HepG2 (cell line): Measurements from ENCODE around the gene EEIG1.

ENCODE experiments used
- CTCF ChIP-seq: sonication (generic); formaldehyde crosslinking; IDR thresholded peaks from 2 replicates; pipeline ENCODE4 v1.5.0; 2020; ENCODE audit warnings: mild to moderate bottlenecking, missing genetic modification reagents, moderate library complexity
- FOXJ3 ChIP-seq: sonication (generic); formaldehyde crosslinking; IDR thresholded peaks from 2 replicates; pipeline ENCODE4 v1.4.0; 2020; ENCODE audit warnings: missing genetic modification reagents, mild to moderate bottlenecking, borderline replicate concordance
- HOXA9 ChIP-seq: sonication (generic); formaldehyde crosslinking; IDR thresholded peaks from 2 replicates; pipeline ENCODE4 v1.8.1; 2022; ENCODE audit warnings: missing genetic modification reagents, mild to moderate bottlenecking, moderate library complexity, borderline replicate concordance
- NR2F2 ChIP-seq: IDR thresholded peaks from 2 replicates; pipeline ENCODE4 v1.6.1; 2012; ENCODE audit warnings: low read depth, inconsistent platforms, borderline replicate concordance
- POLR2A ChIP-seq, 2 experiments: IDR thresholded peaks; 2 replicates each; pipeline ENCODE4 v1.6.1; 2011; ENCODE audit warnings: low read depth in 2 of 2, low read length in 2 of 2, mild to moderate bottlenecking in 1 of 2, moderate library complexity in 1 of 2; ENCODE audit not compliant: insufficient read depth in 1 of 2
- RBM39 ChIP-seq: fragments of 200-400 bp; formaldehyde crosslinking; IDR thresholded peaks from one replicate; pipeline ENCODE4 v1.6.1; 2018; ENCODE audit warnings: antibody characterized with exemption, mild to moderate bottlenecking, low read depth, low read length; ENCODE audit not compliant: poor library complexity, severe bottlenecking
- SIN3A ChIP-seq: IDR thresholded peaks from 2 replicates; pipeline ENCODE4 v1.6.1; 2011; ENCODE audit warnings: low read depth, mild to moderate bottlenecking, control low read depth, low read length, borderline replicate concordance
- SP4 ChIP-seq: sonication (generic); formaldehyde crosslinking; IDR thresholded peaks from 2 replicates; pipeline ENCODE4 v1.8.1; 2023; ENCODE audit warnings: mild to moderate bottlenecking, missing genetic modification reagents
- SRSF9 ChIP-seq: fragments of 200-400 bp; formaldehyde crosslinking; IDR thresholded peaks from 2 replicates; pipeline ENCODE4 v1.6.1; 2018; ENCODE audit warnings: borderline replicate concordance, mild to moderate bottlenecking, low read depth, low read length; ENCODE audit not compliant: insufficient read depth, poor library complexity, severe bottlenecking
- ZBTB46 ChIP-seq: sonication (generic); formaldehyde crosslinking; IDR thresholded peaks from 2 replicates; pipeline ENCODE4 v1.4.0; 2020; ENCODE audit warnings: mild to moderate bottlenecking, missing genetic modification reagents, borderline replicate concordance
- ZBTB7A ChIP-seq: sonication (generic); formaldehyde crosslinking; IDR thresholded peaks from 2 replicates; pipeline ENCODE4 v1.8.0; 2022; ENCODE audit warnings: mild to moderate bottlenecking, missing genetic modification reagents
- TF ChIP-seq, protein P1 (sequence below): IDR thresholded peaks from 2 replicates; pipeline ENCODE4 v1.6.1; 2012; ENCODE audit warnings: low read depth, low read length, improper control_type of control experiment
- TF ChIP-seq, protein P2 (sequence below): sonication (generic); formaldehyde crosslinking; IDR thresholded peaks from 2 replicates; pipeline ENCODE4 v1.4.0; 2020; ENCODE audit warnings: missing genetic modification reagents
- TF ChIP-seq, protein P3 (sequence below): sonication (generic); formaldehyde crosslinking; IDR thresholded peaks from 2 replicates; pipeline ENCODE4 v1.8.0; 2022; ENCODE audit warnings: low read depth, missing genetic modification reagents

DNA sequence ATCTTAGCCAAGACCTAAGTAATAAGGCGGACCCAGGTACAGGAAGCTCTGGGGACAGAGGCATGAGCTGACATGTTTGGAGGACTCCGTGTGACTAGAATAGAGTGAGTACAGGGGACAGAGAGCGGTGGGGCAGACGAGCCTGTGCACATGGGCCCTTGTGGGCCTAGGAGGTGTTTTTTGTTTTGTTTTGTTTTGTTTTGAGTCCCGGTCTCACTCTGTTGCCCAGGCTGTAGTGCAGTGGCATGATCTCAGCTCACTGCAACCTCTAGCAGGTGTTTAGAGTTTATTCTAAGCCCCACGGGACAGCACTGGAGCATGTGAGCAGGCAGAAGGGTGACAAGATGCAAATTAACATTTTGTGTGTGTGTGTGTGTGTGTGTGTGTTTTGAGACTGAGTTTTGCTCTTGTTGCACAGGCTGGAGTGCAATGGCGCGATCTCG is 3.1 kb upstream of the EEIG1 start:
- TF ChIP-seq HOXA9 (no peak), SP4 (CRISPR knock-in tag) (no peak), FOXJ3 (CRISPR knock-in tag) (no peak), CTCF (CRISPR knock-in tag) (no peak), POLR2A (IDR thresholded peaks at IDR 0.05; ENCODE audit: insufficient read depth in 1 of 2, low read depth in 2 of 2, low read length in 2 of 2) (no peak), ZBTB46 (no peak), SIN3A (no peak), SRSF9 (no peak), ZBTB7A (CRISPR knock-in tag) (no peak), RBM39 (no peak), NR2F2 (no peak)
- TF ChIP-seq, protein P1, sequence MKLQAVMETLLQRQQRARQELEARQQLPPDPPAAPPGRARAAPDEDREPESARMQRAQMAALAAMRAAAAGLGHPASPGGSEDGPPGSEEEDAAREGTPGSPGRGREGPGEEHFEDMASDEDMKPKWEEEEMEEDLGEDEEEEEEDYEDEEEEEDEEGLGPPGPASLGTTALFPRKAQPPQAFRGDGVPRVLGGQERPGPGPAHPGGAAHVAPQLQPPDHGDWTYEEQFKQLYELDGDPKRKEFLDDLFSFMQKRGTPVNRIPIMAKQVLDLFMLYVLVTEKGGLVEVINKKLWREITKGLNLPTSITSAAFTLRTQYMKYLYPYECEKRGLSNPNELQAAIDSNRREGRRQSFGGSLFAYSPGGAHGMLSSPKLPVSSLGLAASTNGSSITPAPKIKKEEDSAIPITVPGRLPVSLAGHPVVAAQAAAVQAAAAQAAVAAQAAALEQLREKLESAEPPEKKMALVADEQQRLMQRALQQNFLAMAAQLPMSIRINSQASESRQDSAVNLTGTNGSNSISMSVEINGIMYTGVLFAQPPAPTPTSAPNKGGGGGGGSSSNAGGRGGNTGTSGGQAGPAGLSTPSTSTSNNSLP = no peak
- TF ChIP-seq, protein P2, sequence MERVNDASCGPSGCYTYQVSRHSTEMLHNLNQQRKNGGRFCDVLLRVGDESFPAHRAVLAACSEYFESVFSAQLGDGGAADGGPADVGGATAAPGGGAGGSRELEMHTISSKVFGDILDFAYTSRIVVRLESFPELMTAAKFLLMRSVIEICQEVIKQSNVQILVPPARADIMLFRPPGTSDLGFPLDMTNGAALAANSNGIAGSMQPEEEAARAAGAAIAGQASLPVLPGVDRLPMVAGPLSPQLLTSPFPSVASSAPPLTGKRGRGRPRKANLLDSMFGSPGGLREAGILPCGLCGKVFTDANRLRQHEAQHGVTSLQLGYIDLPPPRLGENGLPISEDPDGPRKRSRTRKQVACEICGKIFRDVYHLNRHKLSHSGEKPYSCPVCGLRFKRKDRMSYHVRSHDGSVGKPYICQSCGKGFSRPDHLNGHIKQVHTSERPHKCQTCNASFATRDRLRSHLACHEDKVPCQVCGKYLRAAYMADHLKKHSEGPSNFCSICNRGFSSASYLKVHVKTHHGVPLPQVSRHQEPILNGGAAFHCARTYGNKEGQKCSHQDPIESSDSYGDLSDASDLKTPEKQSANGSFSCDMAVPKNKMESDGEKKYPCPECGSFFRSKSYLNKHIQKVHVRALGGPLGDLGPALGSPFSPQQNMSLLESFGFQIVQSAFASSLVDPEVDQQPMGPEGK (CRISPR knock-in tag) = no peak
- TF ChIP-seq, protein P3, sequence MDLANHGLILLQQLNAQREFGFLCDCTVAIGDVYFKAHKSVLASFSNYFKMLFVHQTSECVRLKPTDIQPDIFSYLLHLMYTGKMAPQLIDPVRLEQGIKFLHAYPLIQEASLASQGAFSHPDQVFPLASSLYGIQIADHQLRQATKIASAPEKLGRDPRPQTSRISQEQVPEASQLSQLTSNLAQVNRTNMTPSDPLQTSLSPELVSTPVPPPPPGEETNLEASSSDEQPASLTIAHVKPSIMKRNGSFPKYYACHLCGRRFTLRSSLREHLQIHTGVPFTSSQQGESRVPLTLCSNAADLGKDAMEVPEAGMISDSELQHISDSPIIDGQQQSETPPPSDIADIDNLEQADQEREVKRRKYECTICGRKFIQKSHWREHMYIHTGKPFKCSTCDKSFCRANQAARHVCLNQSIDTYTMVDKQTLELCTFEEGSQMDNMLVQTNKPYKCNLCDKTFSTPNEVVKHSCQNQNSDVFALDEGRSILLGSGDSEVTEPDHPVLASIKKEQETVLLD (CRISPR knock-in tag) = no peak
